ENCODE data around the gene GUSB.
"Not testable (repeated sequence)": the region's sequence is repeated elsewhere in the genome, so short reads cannot be mapped to it uniquely, and the experiment has no call there.

The GUSB gene

GRCh38 chr7:65975814-65976445 lies 6.1 kb downstream of the GUSB start:
- no peak for DNase-seq (ENCODE audit: low spot score)

GRCh38 chr7:65974876-65975275 lies 7.1 kb downstream of the GUSB start:
- no peak for DNase-seq (ENCODE audit: low spot score)

- DNase-seq (ENCODE audit: low spot score): no peak
Measured at GRCh38 chr7:65974191-65974801, 7.7 kb downstream of the GUSB start.

GRCh38 chr7:65972976-65973375 lies 9.0 kb downstream of the GUSB start:
- DNase-seq (ENCODE audit: low spot score): no peak

- DNase-seq (ENCODE audit: low spot score): no peak
Measured at GRCh38 chr7:65971021-65971420, 11.0 kb downstream of the GUSB start.

- no peak for DNase-seq (ENCODE audit: low spot score)
Measured at GRCh38 chr7:65968256-65969185, 13.5 kb downstream of the GUSB start.

- DNase-seq (ENCODE audit: low spot score): no peak
Measured at GRCh38 chr7:65967361-65968155, 14.5 kb downstream of the GUSB start.

- DNase-seq (ENCODE audit: low spot score): no peak
Measured at GRCh38 chr7:65966146-65966545, 15.9 kb downstream of the GUSB start.

GRCh38 chr7:65964671-65965070 lies 17.3 kb downstream of the GUSB start:
- not testable (repeated sequence) for DNase-seq (ENCODE audit: low spot score)

- no peak for DNase-seq (ENCODE audit: low spot score)
Measured at GRCh38 chr7:65962033-65962432, 20.0 kb downstream of the GUSB start.

GRCh38 chr7:65960351-65961074 lies 21.5 kb downstream of the GUSB start:
- DNase-seq (ENCODE audit: low spot score): no peak

- no peak for DNase-seq (ENCODE audit: low spot score)
Measured at GRCh38 chr7:65955718-65956117, 26.3 kb downstream of the GUSB start.

GRCh38 chr7:65953890-65954450 lies 28.0 kb downstream of the GUSB start:
- no peak for DNase-seq (ENCODE audit: low spot score)

- no peak for DNase-seq (ENCODE audit: low spot score)
Measured at GRCh38 chr7:65953001-65953720, 28.9 kb downstream of the GUSB start.

GRCh38 chr7:65951837-65952578 lies 30.0 kb downstream of the GUSB start:
- no peak for DNase-seq (ENCODE audit: low spot score)

- DNase-seq (ENCODE audit: low spot score): peak; percentile 11
Measured at GRCh38 chr7:65946904-65947303, 35.1 kb downstream of the GUSB start.

- DNase-seq (ENCODE audit: low spot score): not testable (repeated sequence)
Measured at GRCh38 chr7:65945787-65946186, 36.2 kb downstream of the GUSB start.

GRCh38 chr7:65938336-65938895 lies 43.6 kb downstream of the GUSB start:
- DNase-seq (ENCODE audit: low spot score): no peak

GRCh38 chr7:65937296-65937695 lies 44.7 kb downstream of the GUSB start:
- DNase-seq (ENCODE audit: low spot score): no peak
